GM23338 (cell line): Measurements from ENCODE around the gene OR4D11.

Experiments used
- EZH2 ChIP-seq: fragments of 200-600 bp; sonication (generic); IDR thresholded peaks from one replicate; pipeline ENCODE4 v1.8.0; 2017; ENCODE audit warnings: antibody characterized with exemption, mild to moderate bottlenecking, low read depth; ENCODE audit not compliant: unreplicated experiment
- EZH2phosphoT487 ChIP-seq: fragments of 200-600 bp; sonication (generic); IDR thresholded peaks from one replicate; pipeline ENCODE4 v1.8.1; 2018; ENCODE audit warnings: antibody characterized with exemption; ENCODE audit not compliant: unreplicated experiment
- POLR2AphosphoS5 ChIP-seq: IDR thresholded peaks from 2 replicates; pipeline ENCODE4 v1.6.1; 2016; ENCODE audit warnings: antibody characterized with exemption, low read depth
- TF ChIP-seq, protein P1 (sequence below), 2 experiments: fragments of 200-600 bp in 1 of 2; sonication (generic) in 1 of 2; conservative IDR thresholded peaks; 2 replicates each; pipeline versions ENCODE4 v1.5.1 to v1.6.1; 2016 to 2017; ENCODE audit warnings: antibody characterized with exemption in 2 of 2, low read depth in 2 of 2, mild to moderate bottlenecking in 2 of 2, moderate library complexity in 1 of 2
- TF ChIP-seq, protein P2 (sequence below): IDR thresholded peaks from one replicate; pipeline ENCODE4 v1.6.1; 2018; ENCODE audit warnings: antibody characterized with exemption; ENCODE audit not compliant: unreplicated experiment
- TF ChIP-seq, protein P3 (sequence below): IDR thresholded peaks from 2 replicates; pipeline ENCODE4 v1.6.1; 2016; ENCODE audit warnings: antibody characterized with exemption

DNA sequence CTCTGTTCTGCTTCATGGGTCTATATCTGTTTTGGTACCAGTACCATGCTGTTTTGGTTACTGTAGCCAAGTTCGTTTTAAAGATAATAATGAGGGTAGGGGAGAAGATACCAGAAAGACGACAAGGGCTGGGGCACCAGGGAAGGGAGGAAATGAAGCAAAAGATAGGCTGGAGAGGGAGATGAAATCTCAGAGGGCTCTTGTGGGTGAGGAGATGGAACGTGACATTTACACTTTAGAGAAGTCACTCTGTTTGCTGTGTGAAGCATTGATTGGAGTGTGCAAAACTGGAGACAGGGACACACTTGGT, 41.4 kb downstream of the OR4D11 start:
- TF ChIP-seq EZH2phosphoT487 (no peak), EZH2 (no peak), POLR2AphosphoS5 (no peak)
- TF ChIP-seq, protein P1, sequence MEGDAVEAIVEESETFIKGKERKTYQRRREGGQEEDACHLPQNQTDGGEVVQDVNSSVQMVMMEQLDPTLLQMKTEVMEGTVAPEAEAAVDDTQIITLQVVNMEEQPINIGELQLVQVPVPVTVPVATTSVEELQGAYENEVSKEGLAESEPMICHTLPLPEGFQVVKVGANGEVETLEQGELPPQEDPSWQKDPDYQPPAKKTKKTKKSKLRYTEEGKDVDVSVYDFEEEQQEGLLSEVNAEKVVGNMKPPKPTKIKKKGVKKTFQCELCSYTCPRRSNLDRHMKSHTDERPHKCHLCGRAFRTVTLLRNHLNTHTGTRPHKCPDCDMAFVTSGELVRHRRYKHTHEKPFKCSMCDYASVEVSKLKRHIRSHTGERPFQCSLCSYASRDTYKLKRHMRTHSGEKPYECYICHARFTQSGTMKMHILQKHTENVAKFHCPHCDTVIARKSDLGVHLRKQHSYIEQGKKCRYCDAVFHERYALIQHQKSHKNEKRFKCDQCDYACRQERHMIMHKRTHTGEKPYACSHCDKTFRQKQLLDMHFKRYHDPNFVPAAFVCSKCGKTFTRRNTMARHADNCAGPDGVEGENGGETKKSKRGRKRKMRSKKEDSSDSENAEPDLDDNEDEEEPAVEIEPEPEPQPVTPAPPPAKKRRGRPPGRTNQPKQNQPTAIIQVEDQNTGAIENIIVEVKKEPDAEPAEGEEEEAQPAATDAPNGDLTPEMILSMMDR (conservative IDR thresholded peaks at IDR 0.05; ENCODE audit: low read depth in 2 of 2): no peak
- TF ChIP-seq, protein P2, sequence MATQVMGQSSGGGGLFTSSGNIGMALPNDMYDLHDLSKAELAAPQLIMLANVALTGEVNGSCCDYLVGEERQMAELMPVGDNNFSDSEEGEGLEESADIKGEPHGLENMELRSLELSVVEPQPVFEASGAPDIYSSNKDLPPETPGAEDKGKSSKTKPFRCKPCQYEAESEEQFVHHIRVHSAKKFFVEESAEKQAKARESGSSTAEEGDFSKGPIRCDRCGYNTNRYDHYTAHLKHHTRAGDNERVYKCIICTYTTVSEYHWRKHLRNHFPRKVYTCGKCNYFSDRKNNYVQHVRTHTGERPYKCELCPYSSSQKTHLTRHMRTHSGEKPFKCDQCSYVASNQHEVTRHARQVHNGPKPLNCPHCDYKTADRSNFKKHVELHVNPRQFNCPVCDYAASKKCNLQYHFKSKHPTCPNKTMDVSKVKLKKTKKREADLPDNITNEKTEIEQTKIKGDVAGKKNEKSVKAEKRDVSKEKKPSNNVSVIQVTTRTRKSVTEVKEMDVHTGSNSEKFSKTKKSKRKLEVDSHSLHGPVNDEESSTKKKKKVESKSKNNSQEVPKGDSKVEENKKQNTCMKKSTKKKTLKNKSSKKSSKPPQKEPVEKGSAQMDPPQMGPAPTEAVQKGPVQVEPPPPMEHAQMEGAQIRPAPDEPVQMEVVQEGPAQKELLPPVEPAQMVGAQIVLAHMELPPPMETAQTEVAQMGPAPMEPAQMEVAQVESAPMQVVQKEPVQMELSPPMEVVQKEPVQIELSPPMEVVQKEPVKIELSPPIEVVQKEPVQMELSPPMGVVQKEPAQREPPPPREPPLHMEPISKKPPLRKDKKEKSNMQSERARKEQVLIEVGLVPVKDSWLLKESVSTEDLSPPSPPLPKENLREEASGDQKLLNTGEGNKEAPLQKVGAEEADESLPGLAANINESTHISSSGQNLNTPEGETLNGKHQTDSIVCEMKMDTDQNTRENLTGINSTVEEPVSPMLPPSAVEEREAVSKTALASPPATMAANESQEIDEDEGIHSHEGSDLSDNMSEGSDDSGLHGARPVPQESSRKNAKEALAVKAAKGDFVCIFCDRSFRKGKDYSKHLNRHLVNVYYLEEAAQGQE: no peak
- TF ChIP-seq, protein P3, sequence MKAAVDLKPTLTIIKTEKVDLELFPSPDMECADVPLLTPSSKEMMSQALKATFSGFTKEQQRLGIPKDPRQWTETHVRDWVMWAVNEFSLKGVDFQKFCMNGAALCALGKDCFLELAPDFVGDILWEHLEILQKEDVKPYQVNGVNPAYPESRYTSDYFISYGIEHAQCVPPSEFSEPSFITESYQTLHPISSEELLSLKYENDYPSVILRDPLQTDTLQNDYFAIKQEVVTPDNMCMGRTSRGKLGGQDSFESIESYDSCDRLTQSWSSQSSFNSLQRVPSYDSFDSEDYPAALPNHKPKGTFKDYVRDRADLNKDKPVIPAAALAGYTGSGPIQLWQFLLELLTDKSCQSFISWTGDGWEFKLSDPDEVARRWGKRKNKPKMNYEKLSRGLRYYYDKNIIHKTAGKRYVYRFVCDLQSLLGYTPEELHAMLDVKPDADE: no peak
